SU-DHL-6 (cell line): ENCODE results near the gene PRRG3.

Experiments used
- CTCF ChIP-seq: fragments of 200-600 bp; sonication (generic); IDR thresholded peaks from one replicate; pipeline ENCODE4 v1.5.1; 2017; ENCODE audit warnings: antibody characterized with exemption, mild to moderate bottlenecking, low read length, moderate library complexity; ENCODE audit not compliant: insufficient read depth, poor library complexity, severe bottlenecking
- EZH2phosphoT487 ChIP-seq: fragments of 200-600 bp; sonication (generic), shearing (Covaris generic); conservative IDR thresholded peaks from 2 replicates; pipeline ENCODE4 v1.6.1; 2018; ENCODE audit warnings: mild to moderate bottlenecking, antibody characterized with exemption, low read length, moderate library complexity, mixed read lengths

- TF ChIP-seq CTCF (no peak), EZH2phosphoT487 (no peak)
Measured at GRCh38 chrX:151725338-151725614, 30.0 kb downstream of the PRRG3 start.
